Lower lobe of right lung (tissue), 2 donors: ENCODE data around the gene CCN6. TPM values are rescaled to one million over a fixed set of nuclear protein-coding genes. Genes with fewer than 3 reads are reported as not detected.
A peak's percentile ranks its signal among the peaks of the same experiment; 100 is the strongest.

Source experiments
- ATAC-seq, 2 donors: fragments of 200-7000 bp; cut with Tn5 transposase; one replicate each; pipeline ENCODE4 v1.9.1; 2020 to 2022; ENCODE audit warnings: mild to moderate bottlenecking in 2 of 2, moderate library complexity in 2 of 2
- DNase-seq: peaks from one replicate; pipeline ENCODE4 v3.0.0-alpha.2; 2020
- H3K27ac ChIP-seq: fragments of 200-600 bp; one replicate; pipeline ENCODE4 v1.8.0; 2022
- H3K27me3 ChIP-seq: fragments of 200-600 bp; one replicate; pipeline ENCODE4 v1.8.0; 2022; ENCODE audit warnings: low read depth
- H3K36me3 ChIP-seq: fragments of 200-600 bp; one replicate; pipeline ENCODE4 v1.8.0; 2022; ENCODE audit warnings: mild to moderate bottlenecking
- H3K4me1 ChIP-seq: fragments of 200-600 bp; one replicate; pipeline ENCODE4 v1.8.0; 2022
- H3K4me3 ChIP-seq: fragments of 200-600 bp; one replicate; pipeline ENCODE4 v1.8.0; 2022; ENCODE audit warnings: mild to moderate bottlenecking
- H3K9me3 ChIP-seq: fragments of 200-600 bp; one replicate; pipeline ENCODE4 v1.8.0; 2022
- CTCF ChIP-seq: fragments of 200-600 bp; IDR thresholded peaks from one replicate; pipeline ENCODE4 v1.8.0; 2022; ENCODE audit warnings: antibody characterized with exemption, mild to moderate bottlenecking
- intact Hi-C: fragments of 100-400 bp; cut with DNase I; formaldehyde crosslinking; loops from one replicate; pipeline ENCODE4 v1.11.0; 2022
- long read RNA-seq: library from polyadenylated mRNA; unstranded; transcript quantifications from one replicate; pipeline ENCODE4 v2.0.0, GENCODE V29; 2021
- total RNA-seq: library from RNA; stranded (reverse); fragmentation: NEBNext Ultra II Directional; extraction: Animal tissue kit (Norgen Biotek cat#: 25700); gene quantifications from one replicate; pipeline ENCODE4 v1.2.1, GENCODE V29; 2021
- donor health status: DM: no; HTN: yes; CAD: no; lungs with severe emphysema.

The CCN6 gene
- not detected for total RNA-seq
- long read RNA-seq = 0 reads

DNA sequence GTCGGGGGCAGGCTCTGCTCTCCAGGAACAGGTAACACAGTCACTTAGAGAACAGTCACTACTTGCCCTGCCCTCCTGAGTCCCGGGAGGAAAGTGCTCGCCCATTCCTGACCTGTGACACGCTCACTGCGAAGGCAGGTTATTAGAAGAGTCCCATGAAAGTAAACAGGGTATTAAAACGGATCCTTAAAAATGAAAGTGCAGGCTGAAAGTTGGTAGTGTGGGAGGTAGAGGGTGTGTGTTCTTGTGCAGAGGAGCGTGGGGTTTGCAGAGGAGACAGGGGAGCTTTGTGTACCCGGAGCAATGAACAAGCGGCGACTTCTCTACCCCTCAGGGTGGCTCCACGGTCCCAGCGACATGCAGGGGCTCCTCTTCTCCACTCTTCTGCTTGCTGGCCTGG, at the start of gene CCN6:
TSS of gene CCN6 (plus strand) at position 104 of the 400 bp plus-strand sequence. CDS start at position 358, 254 bp downstream.
- no peaks in the 10 kb centered on the region for H3K27me3 ChIP-seq
- ATAC-seq (no peak), DNase-seq (no peak)
- TF ChIP-seq CTCF = no peak
- no peaks in the 10 kb centered on the region for H3K9me3 ChIP-seq
- H3K4me1 ChIP-seq = no peaks in the 10 kb centered on the region
- no peaks in the 10 kb centered on the region for H3K36me3 ChIP-seq
- H3K4me3 ChIP-seq = no peak within 1 kb of the TSS
- H3K27ac ChIP-seq = no peak within 1 kb of the TSS
- intact Hi-C loops = no loop called here

DNA sequence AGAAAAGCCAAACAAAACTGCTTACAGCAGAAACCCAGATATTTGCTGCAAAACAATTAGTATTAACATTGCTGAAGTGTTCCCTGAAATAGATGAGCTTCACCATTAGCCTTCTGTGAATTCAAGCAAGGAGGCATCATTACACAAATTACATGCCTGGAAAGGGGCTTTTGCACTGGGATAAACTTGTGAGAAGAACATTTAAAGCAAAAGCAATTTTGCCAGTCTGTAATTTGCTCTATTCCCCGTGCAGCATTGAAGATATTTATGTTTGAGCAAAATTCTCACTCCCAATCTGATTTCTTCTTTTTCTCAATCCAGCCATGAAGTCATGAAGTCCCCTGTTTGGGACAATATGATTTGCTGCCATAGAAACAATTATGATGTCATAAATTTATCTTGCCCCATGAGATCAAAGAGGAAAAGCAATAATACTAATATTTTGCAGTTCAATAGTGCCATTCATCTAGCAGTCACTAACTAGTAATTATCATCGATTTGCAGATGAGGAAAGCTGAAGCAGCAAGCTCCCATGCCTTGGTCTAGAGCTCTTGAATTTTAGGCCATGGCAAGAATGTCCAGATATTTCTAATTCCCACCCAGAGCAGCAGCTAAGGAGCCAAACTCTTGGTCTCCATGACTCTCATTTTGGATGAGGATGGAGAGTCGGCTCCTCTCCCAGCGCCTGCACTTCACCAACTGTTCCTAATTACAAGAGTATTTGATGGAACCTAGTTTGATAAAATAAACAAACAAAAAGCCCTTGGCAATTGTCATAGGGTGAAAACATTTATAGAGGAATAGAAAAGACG, 49.5 kb upstream of the CCN6 start:
- H3K27ac ChIP-seq = no peak overlapping the region
- intact Hi-C loops = no loop called here
- ATAC-seq = no peak

DNA sequence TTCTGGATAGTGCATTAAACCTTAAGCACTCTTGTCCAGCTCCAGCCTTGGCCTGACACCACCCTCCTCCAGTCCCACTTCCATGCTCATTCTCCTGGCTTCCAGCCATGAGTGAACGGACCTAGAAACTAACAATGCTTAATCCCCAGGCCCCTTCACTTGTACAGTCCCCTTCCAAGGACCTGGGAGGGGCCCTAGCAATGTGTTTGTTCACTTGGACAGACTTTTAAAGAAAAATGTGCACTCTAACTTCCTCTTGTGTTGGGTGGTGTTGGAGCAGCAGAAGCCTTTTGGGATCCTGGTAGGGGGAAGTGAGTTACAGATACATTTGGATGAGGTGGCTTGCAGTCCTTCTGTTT, 48.9 kb upstream of the CCN6 start:
- ATAC-seq (peak in 1 of 2 donors; percentile 15), DNase-seq (no peak)
- peaks cover 8% of the 10 kb centered on the region for H3K4me1 ChIP-seq
- no peaks in the 10 kb centered on the region for H3K27me3 ChIP-seq
- no peaks in the 10 kb centered on the region for H3K9me3 ChIP-seq
- H3K27ac ChIP-seq = no peak overlapping the region
- intact Hi-C loops = no loop called here
- TF ChIP-seq CTCF = no peak
- no peak overlapping the region for H3K4me3 ChIP-seq
- H3K36me3 ChIP-seq = no peaks in the 10 kb centered on the region

More for the DNA sequence above, 49.5 kb upstream of the CCN6 start:
- Histone ChIP-seq H3K4me1 (peaks cover 8% of the 10 kb centered on the region), H3K4me3 (no peak overlapping the region), H3K36me3 (no peaks in the 10 kb centered on the region), H3K27me3 (no peaks in the 10 kb centered on the region), H3K9me3 (no peaks in the 10 kb centered on the region)
- TF ChIP-seq CTCF = no peak
- no peak for DNase-seq

- intact Hi-C loops = no loop called here
- no peaks in the 10 kb centered on the region for H3K27me3 ChIP-seq
- DNase-seq = no peak
- H3K36me3 ChIP-seq = no peaks in the 10 kb centered on the region
- H3K4me1 ChIP-seq = peaks cover 8% of the 10 kb centered on the region
- no peaks in the 10 kb centered on the region for H3K9me3 ChIP-seq
- TF ChIP-seq CTCF = no peak
- ATAC-seq = peak in 1 of 2 donors; percentile 18
- H3K27ac ChIP-seq = no peak overlapping the region
- H3K4me3 ChIP-seq = no peak overlapping the region
Observed at GRCh38 chr6:112007254-112007653, 46.6 kb upstream of the CCN6 start.

DNA sequence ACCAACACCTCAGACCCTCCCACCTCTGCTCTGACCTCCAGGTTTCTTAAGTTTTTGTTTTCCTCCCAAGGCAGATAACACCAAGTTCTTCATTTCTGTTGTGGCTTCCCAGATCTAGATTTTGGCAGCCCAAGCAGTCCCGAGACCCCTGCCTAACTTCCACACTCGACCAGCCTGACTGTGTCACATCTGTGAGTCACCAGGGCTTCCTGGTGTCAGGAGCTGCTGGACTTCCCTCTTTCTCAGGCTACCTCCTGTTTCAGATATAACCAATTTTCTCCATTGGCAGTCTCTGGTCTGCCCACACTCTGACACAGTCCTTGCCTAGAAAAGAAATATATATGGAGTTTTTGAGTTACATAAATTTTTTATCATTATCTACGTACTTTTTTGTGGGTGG, 46.1 kb upstream of the CCN6 start:
- DNase-seq (peak; percentile 60), ATAC-seq (peak; percentile 61 to 68)
- no peak overlapping the region for H3K27ac ChIP-seq
- H3K4me3 ChIP-seq = no peak overlapping the region
- no peaks in the 10 kb centered on the region for H3K36me3 ChIP-seq
- no peak for TF ChIP-seq CTCF
- H3K27me3 ChIP-seq = no peaks in the 10 kb centered on the region
- peaks cover 8% of the 10 kb centered on the region for H3K4me1 ChIP-seq
- intact Hi-C loops = no loop called here
- no peaks in the 10 kb centered on the region for H3K9me3 ChIP-seq
